GM12891 (cell line): ENCODE data around the gene SLC5A10.

Source experiments
- DNase-seq: peaks from one replicate; pipeline ENCODE4 v3.0.0; 2011; ENCODE audit warnings: low spot score; ENCODE audit not compliant: insufficient read length
- FAIRE-seq: peaks from 2 replicates; lab custom pipeline; 2011; peaks lifted over from hg19 to GRCh38; lab: Jason Lieb, UNC
- PAX5 ChIP-seq: IDR thresholded peaks from 2 replicates; pipeline ENCODE4 v1.6.1; 2011; ENCODE audit warnings: low read length, moderate library complexity, mild to moderate bottlenecking; ENCODE audit not compliant: insufficient read depth, severe bottlenecking
- POLR2A ChIP-seq: IDR thresholded peaks from 2 replicates; pipeline ENCODE4 v1.6.1; 2011; ENCODE audit warnings: low read depth, low read length, control low read depth
- POLR2AphosphoS5 ChIP-seq: IDR thresholded peaks from 2 replicates; pipeline ENCODE4 v1.6.1; 2011; ENCODE audit warnings: low read depth, low read length, control low read depth
- POU2F2 ChIP-seq: IDR thresholded peaks from 2 replicates; pipeline ENCODE4 v1.6.1; 2011; ENCODE audit warnings: low read depth, mild to moderate bottlenecking, control low read depth, low read length, moderate library complexity
- SPI1 ChIP-seq: IDR thresholded peaks from 2 replicates; pipeline ENCODE4 v1.6.1; 2011; ENCODE audit warnings: low read depth, low read length, control low read depth
- TAF1 ChIP-seq: IDR thresholded peaks from 2 replicates; pipeline ENCODE4 v1.6.1; 2011; ENCODE audit warnings: low read depth, low read length, control low read depth

SLC5A10 gene

DNA sequence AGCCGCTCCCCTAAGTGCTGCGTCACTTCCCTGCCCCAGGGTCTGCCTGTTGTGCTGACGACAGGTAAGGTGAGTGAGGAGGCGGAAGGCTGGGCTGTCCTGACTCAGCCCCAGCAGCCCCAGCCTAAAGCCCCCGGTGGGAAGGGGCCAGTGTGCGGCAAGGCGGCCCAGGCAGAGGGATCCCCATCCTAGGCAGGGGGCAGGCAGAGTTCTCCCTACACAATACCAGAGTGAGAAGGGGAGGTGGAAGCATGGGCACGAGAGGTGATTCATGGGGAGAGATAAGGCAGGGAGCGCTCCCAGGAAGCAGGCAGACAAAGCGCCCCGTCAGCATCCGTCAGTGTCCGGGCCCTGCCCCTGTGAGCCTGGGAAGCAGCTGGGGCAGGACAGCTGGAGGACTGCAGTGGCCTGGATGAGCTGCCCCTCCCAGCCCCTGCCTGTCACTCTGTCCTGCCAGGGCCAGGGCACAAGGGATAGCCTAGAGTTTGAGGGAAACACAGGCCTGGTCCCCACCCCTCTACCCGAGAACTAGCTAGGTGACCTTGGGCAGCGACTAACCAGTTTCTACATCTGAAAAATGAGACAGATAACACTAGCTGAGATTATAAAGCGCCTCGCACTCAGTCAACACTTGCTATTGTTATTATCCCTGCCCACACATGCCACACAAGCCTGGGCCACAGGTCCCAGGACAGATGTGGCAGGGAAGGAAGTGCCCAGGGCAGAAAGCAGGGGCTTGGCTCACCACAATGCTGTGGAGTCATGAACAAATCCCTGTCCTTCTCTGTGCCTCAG lies 48.8 kb downstream of the SLC5A10 start:
- DNase-seq (no peak), FAIRE-seq (no peak)
- TF ChIP-seq POU2F2 (no peak), POLR2A (no peak), POLR2AphosphoS5 (no peak), TAF1 (no peak), PAX5 (no peak), SPI1 (no peak)

DNA sequence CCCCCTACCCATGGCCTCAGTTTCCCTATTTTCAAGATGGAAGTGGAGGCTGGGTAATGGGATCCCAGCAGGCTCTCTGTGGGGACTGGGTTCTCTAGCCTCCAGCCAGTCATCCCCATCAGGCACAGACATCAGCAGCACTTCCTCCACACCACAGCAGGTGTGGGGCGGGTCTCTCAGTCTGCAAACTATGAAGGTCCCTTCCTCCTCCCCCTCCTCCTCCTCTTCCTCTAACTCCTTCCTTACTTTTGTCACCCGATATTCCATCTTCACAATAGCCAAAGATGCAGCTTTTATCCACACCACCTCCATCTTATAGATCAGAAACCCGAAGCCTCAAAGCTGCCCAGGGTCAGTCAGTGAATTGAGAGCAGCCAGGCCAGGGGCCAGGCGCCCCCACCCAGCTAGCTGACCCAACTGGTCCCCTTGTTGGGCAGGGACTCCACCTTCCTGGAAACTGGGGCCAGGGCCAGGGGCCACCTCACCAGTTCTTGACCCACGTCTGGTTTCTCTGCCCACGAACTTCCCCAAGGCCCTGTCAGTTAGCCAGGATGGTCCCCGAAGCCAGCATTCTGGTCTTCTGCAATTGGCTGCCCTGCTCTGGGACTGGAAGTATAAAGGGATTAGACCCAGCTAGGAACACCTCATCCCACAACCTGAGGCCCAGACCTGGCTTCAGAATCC lies 50.1 kb downstream of the SLC5A10 start:
- DNase-seq, result no peak
- TF ChIP-seq SPI1 (no peak), POU2F2 (no peak), POLR2A (no peak), TAF1 (no peak), POLR2AphosphoS5 (no peak), PAX5 (no peak)
- no peak for FAIRE-seq

DNA sequence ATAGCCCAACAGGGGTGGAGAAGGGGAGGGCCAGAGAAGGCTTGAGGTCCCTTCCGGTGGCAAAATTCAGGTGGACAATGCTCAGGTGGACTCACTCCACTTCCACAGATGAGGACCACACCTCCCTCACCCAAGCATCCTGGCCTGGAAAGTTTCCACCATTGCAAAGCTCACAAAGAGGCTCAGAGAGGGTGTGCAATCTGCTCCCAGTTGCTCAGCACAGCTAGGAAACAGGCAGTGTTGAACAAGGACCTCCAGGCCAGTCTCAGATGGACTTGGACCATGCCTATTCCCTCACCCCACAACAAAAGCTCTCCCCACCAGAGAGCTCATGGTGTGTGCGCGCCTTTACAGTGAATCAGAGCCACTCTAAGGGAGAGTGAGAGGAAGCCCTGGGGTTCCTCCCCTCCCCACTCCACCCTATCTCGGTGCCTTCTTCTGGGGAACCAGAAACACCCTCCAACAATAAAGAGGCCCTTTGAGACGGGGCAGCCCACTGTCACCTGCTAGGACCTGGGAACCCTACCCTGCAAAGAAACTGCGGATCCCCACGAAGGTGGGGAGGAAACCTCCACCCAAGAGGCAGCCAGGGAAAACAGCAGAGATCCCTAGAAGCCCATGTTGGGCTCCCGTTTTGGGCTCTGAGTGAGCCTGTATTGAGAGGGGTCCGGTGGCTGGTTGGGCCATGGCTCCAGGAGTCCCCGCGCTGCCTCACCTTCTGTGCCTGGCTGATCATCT lies 51.0 kb downstream of the SLC5A10 start:
- peak; percentile 64 for FAIRE-seq
- TF ChIP-seq PAX5, result no peak
- TF ChIP-seq POLR2A, result no peak
- TF ChIP-seq SPI1, result no peak
- no peak for TF ChIP-seq TAF1
- no peak for TF ChIP-seq POLR2AphosphoS5
- no peak for TF ChIP-seq POU2F2
- no peak for DNase-seq

DNA sequence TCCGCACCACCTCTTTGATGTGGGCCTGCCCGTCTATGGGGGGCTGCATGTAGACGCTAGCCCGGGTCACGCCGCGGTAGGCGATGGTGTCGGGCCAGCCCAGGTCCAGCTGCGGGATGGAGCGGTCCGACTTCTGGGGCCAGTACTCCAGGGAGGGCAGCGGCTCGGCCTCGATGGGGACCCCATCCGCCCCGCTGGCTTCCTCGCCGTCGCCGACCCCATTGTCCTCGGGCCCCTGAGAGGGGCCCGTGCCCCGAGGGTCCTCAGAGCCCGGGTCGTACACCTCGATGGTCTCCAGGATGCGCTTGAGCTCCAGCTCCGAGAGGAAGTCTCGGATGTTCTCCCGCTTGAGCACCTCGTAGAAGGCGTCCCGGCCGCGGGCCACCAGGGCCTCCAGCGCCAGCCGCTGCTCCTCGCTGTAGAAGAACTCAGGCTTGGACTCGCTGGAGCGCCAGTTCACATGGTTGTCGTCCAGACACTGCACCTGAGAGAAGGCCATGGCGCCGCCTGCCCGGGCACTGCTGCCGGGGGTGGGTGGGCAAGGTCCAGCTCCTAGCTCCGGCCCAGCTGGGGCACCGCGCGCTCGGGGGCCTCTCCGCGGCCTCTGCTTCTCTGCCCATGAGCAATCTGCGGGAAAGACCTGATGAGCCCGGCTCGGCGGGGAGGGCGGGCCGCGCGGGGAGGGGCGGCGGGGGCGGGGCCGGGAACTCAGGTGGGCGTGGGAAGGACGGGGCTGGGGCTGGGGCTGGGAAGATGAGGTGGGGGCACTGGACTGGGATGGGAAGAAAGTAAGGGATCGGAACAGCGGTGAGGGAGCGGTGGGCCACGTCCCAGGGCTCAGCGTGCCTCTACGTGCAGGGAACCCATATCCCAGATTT lies 51.8 kb downstream of the SLC5A10 start:
- TF ChIP-seq PAX5 (no peak), POU2F2 (no peak), POLR2AphosphoS5 (no peak), TAF1 (no peak), SPI1 (no peak)
- DNase-seq (peak; percentile 72), FAIRE-seq (peak; percentile 75)

DNA sequence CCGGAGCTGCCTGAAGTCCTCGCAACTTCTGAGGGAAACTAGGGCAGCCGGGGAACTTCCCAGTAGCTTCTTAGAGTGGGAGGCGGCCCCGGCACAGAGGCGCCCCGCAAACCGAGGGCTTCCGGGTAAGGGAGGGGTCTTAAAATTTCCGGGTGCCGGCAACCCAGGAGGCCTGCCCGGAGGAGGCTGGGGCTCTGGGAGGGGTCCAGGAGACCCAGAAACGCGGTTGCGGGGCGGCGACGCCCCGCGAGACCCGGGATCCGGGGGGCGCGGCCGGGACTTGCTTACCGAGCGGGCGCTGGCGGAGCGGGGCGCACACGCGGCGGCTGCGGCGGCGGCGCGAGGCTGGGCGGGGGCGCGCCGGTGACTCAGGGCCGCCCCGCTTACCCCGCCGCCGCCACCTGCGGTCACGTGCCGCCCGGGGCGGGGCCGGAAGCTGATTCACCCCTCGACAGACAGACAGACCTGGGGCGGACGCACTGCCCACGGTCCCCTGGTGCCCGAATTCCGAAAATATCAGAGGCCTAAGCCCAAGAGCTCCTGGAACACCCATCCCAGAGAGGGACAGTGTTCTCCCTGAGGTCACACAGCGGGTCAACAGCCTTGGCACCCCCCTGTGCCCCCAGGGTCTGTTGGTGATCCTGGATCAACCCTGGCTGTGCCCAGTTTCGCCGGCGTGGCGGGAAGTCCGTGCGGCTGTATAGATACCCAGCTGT lies 52.6 kb downstream of the SLC5A10 start, which contains the start of gene FAM83G:
FAM83G (minus strand) TSS at position 344 of the 716 bp plus-strand sequence. CDS start 723 bp downstream, outside the sequence.
- TF ChIP-seq POLR2A (peak; percentile 15; the same call in 1 of the 2 replicates), SPI1 (no peak), POLR2AphosphoS5 (peak; percentile 53; the same call in 1 of the 2 replicates)
- FAIRE-seq (peak; percentile 97), DNase-seq (peak; percentile 93)

DNA sequence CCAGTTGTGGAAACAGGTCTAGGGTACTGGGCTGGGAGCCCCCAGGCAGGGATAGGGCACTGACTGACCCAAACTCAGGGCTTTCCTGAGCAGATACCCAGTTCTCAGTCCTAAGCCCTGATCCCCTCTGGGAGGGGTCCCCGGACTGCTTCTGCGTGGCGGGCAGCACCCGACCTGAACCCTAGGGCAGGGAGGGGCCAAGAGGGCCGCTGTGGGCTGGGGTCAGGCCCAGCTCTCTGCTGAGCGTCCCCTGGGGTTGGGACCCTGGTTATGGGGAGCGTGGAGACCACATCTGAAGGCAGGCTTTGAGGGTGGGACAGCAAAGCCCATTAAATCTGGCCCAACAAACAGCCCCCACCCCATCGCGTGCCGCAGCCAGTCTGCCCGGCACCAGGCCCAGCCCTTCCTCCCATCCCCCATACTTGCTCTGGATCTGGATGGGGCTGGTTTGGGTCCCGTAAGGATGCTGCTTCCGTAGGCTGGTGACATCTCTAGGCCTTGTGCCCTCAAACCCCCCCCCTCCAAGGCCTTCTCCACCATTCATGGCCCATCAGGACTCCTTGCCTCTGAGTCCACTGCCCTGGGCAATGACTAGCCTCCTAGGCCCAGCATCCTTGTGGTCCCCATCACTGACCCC lies 53.3 kb downstream of the SLC5A10 start:
- FAIRE-seq (peak; percentile 13), DNase-seq (no peak)
- TF ChIP-seq PAX5, result no peak
- TF ChIP-seq POU2F2, result no peak
- no peak for TF ChIP-seq TAF1
- TF ChIP-seq POLR2A, result no peak
- TF ChIP-seq POLR2AphosphoS5, result no peak
- no peak for TF ChIP-seq SPI1

DNA sequence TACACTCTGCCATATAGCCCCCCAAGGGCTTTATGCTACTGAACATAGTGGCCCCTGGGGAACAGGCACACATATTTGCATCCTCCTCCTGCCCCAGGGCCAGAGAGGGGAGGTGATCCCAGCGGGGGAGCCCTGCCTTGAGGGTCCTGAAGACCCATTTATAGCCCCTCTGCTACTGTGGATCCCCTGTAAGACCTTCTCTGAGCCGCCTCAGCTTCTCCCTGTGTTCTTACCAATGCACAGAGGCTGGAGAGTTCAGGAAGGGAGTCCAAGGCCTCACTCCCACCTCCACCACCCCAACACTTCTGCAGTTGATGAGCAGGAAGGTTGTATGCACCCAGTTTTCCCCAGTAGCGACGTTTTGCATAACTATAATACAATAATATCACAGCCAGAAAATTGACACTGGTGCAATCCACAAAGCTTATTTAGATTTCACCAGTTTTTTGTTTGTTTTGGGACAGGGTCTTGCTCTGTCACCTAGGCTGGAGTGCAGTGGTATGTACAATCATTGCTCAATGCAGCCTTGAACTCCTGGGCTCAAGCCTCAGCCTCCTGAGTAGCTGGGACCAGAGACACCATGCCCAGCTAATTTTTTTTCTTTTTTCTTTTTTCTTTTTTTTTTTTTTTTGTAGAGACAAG lies 53.9 kb downstream of the SLC5A10 start:
- no peak for DNase-seq
- TF ChIP-seq POU2F2, result no peak
- TF ChIP-seq TAF1, result no peak
- no peak for TF ChIP-seq POLR2AphosphoS5
- no peak for TF ChIP-seq POLR2A
- TF ChIP-seq SPI1, result no peak
- no peak for TF ChIP-seq PAX5
- no peak for FAIRE-seq
